ENCODE data around the gene RAB40B. TPM values are rescaled to one million over a fixed set of nuclear protein-coding genes. Genes with fewer than 3 reads are reported as not detected.
A peak's percentile ranks its signal among the peaks of the same experiment; 100 is the strongest.

The RAB40B gene
- total RNA-seq, 3 donors from 2014 or later (not counting 1 experiment from before 2014, with no cell fraction given): 3.7 to 7.3 (median 4.0) TPM

- no peaks in the 10 kb centered on the region for H3K9me3 ChIP-seq (ENCODE audit: control insufficient read depth, insufficient read depth, low read length)
- Mint-ChIP-seq H3K4me3 (no peak overlapping the region), H3K27ac (no peak overlapping the region), H3K9me3 (no peaks in the 10 kb centered on the region), H3K27me3 (ENCODE audit: low read depth in 2 of 2) (no peaks in the 10 kb centered on the region), H3K36me3 (peaks cover 10% of the 10 kb centered on the region), H3K4me1 (no peaks in the 10 kb centered on the region)
- no peaks in the 10 kb centered on the region for H3K4me1 ChIP-seq (ENCODE audit: control insufficient read depth, insufficient read depth, low read length)
- intact Hi-C loops (cut with micrococcal nuclease): no loop called here
- TF ChIP-seq, protein P1, sequence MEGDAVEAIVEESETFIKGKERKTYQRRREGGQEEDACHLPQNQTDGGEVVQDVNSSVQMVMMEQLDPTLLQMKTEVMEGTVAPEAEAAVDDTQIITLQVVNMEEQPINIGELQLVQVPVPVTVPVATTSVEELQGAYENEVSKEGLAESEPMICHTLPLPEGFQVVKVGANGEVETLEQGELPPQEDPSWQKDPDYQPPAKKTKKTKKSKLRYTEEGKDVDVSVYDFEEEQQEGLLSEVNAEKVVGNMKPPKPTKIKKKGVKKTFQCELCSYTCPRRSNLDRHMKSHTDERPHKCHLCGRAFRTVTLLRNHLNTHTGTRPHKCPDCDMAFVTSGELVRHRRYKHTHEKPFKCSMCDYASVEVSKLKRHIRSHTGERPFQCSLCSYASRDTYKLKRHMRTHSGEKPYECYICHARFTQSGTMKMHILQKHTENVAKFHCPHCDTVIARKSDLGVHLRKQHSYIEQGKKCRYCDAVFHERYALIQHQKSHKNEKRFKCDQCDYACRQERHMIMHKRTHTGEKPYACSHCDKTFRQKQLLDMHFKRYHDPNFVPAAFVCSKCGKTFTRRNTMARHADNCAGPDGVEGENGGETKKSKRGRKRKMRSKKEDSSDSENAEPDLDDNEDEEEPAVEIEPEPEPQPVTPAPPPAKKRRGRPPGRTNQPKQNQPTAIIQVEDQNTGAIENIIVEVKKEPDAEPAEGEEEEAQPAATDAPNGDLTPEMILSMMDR (IDR thresholded peaks at IDR 0.05): no peak
- H3K27me3 ChIP-seq (ENCODE audit: control insufficient read depth, insufficient read depth, low read length): no peaks in the 10 kb centered on the region
- no peak overlapping the region for H3K4me3 ChIP-seq (ENCODE audit: low read length)
- 90% methylated on average over 16 of the region's 16 CpGs for WGBS (ENCODE audit: insufficient coverage)
- DNase-seq (no peak), ATAC-seq (no peak)
- H3K36me3 ChIP-seq (ENCODE audit: control insufficient read depth, insufficient read depth, low read length): no peaks in the 10 kb centered on the region
- H3K27ac ChIP-seq (ENCODE audit: low read length): no peak overlapping the region
Observed at GRCh38 chr17:82743344-82744219, 45.1 kb upstream of the RAB40B start.

- no peaks in the 10 kb centered on the region for H3K27me3 ChIP-seq (ENCODE audit: control insufficient read depth, insufficient read depth, low read length)
- no peak for DNase-seq
- H3K27ac ChIP-seq (ENCODE audit: low read length): no peak overlapping the region
- no peaks in the 10 kb centered on the region for H3K4me1 Mint-ChIP-seq
- H3K4me3 Mint-ChIP-seq: no peak overlapping the region
- no peak overlapping the region for H3K4me3 ChIP-seq (ENCODE audit: low read length)
- H3K9me3 Mint-ChIP-seq: no peaks in the 10 kb centered on the region
- intact Hi-C loops (cut with micrococcal nuclease): no loop called here
- peaks cover under 1% of the 10 kb centered on the region for H3K4me1 ChIP-seq (ENCODE audit: control insufficient read depth, insufficient read depth, low read length)
- H3K27me3 Mint-ChIP-seq (ENCODE audit: low read depth in 2 of 2): no peaks in the 10 kb centered on the region
- peaks cover 10% of the 10 kb centered on the region for H3K36me3 Mint-ChIP-seq
- peak in 1 of 3 donors; percentile 17 for ATAC-seq
- H3K27ac Mint-ChIP-seq: no peak overlapping the region
- TF ChIP-seq, protein P1 (IDR thresholded peaks at IDR 0.05): no peak
- H3K9me3 ChIP-seq (ENCODE audit: control insufficient read depth, insufficient read depth, low read length): no peaks in the 10 kb centered on the region
- 96% methylated on average over 9 of the region's 10 CpGs for WGBS (ENCODE audit: insufficient coverage)
- H3K36me3 ChIP-seq (ENCODE audit: control insufficient read depth, insufficient read depth, low read length): no peaks in the 10 kb centered on the region
Observed at GRCh38 chr17:82740906-82741759, 42.6 kb upstream of the RAB40B start.

GRCh38 chr17:82737967-82738877 lies 39.7 kb upstream of the RAB40B start:
- Mint-ChIP-seq H3K27ac (no peak overlapping the region), H3K9me3 (peaks cover 0 to 3% of the 10 kb centered on the region in 2 donors), H3K27me3 (ENCODE audit: low read depth in 2 of 2) (peaks cover 0 to 2% of the 10 kb centered on the region in 2 donors), H3K4me1 (peaks cover 0 to 4% of the 10 kb centered on the region in 2 donors), H3K36me3 (peaks cover 13% of the 10 kb centered on the region), H3K4me3 (no peak overlapping the region)
- H3K4me3 ChIP-seq (ENCODE audit: low read length): no peak overlapping the region
- peaks cover 5% of the 10 kb centered on the region for H3K9me3 ChIP-seq (ENCODE audit: control insufficient read depth, insufficient read depth, low read length)
- intact Hi-C loops (cut with micrococcal nuclease): no loop called here
- TF ChIP-seq, protein P1 (IDR thresholded peaks at IDR 0.05): no peak
- ATAC-seq: no peak
- H3K27ac ChIP-seq (ENCODE audit: low read length): no peak overlapping the region
- peaks cover 11% of the 10 kb centered on the region for H3K4me1 ChIP-seq (ENCODE audit: control insufficient read depth, insufficient read depth, low read length)
- DNase-seq: no peak
- no peaks in the 10 kb centered on the region for H3K36me3 ChIP-seq (ENCODE audit: control insufficient read depth, insufficient read depth, low read length)
- WGBS (ENCODE audit: insufficient coverage): 90% methylated on average over 26 of the region's 26 CpGs
- no peaks in the 10 kb centered on the region for H3K27me3 ChIP-seq (ENCODE audit: control insufficient read depth, insufficient read depth, low read length)
